B cell (primary cell): ENCODE results near the gene RRP12.

Experiments
- EZH2 ChIP-seq: IDR thresholded peaks from 2 replicates; pipeline ENCODE4 v1.6.1; 2012; ENCODE audit warnings: borderline replicate concordance, low read depth, mild to moderate bottlenecking, moderate library complexity, low read length; ENCODE audit not compliant: insufficient read depth, poor library complexity, severe bottlenecking
- TF ChIP-seq, protein P1 (sequence below): fragments of 200-600 bp; IDR thresholded peaks from one replicate; pipeline ENCODE4 v1.8.0; 2022; ENCODE audit warnings: antibody characterized with exemption, mild to moderate bottlenecking

DNA sequence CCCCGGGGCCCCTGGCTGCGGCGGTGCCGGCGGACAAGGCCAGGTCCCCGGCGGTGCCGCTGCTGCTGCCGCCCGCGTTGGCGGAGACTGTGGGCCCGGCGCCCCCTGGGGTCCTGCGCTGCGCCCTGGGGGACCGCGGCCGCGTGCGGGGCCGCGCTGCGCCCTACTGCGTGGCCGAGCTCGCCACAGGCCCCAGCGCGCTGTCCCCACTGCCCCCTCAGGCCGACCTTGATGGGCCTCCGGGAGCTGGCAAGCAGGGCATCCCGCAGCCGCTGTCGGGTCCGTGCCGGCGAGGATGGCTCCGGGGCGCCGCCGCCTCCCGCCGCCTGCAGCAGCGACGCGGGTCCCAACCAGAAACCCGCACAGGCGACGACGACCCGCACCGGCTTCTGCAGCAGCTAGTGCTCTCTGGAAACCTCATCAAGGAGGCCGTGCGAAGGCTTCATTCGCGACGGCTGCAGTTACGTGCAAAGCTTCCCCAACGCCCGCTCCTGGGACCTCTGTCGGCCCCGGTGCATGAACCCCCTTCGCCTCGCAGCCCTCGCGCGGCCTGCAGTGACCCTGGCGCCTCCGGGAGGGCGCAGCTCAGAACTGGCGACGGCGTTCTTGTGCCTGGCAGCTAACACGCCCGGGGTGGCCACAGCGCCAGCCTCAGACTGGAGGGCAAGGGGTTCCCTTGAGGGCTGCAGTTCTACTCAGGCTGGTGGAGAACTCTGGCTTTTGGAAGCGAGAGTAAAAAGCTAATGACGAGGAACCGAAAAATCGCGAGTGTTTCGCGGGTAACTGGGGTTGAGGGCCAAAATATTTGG, 81.3 kb downstream of the RRP12 start:
- TF ChIP-seq, protein P1, sequence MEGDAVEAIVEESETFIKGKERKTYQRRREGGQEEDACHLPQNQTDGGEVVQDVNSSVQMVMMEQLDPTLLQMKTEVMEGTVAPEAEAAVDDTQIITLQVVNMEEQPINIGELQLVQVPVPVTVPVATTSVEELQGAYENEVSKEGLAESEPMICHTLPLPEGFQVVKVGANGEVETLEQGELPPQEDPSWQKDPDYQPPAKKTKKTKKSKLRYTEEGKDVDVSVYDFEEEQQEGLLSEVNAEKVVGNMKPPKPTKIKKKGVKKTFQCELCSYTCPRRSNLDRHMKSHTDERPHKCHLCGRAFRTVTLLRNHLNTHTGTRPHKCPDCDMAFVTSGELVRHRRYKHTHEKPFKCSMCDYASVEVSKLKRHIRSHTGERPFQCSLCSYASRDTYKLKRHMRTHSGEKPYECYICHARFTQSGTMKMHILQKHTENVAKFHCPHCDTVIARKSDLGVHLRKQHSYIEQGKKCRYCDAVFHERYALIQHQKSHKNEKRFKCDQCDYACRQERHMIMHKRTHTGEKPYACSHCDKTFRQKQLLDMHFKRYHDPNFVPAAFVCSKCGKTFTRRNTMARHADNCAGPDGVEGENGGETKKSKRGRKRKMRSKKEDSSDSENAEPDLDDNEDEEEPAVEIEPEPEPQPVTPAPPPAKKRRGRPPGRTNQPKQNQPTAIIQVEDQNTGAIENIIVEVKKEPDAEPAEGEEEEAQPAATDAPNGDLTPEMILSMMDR: no peak
- TF ChIP-seq EZH2: no peak
